HepG2 (cell line): ENCODE results near the gene C3orf22. TPM values are rescaled to one million over a fixed set of nuclear protein-coding genes. Genes with fewer than 3 reads are reported as not detected.
A peak's percentile ranks its signal among the peaks of the same experiment; 100 is the strongest.

Experiments
- KDM5B ChIP-seq: sonication (generic); formaldehyde crosslinking; IDR thresholded peaks from 2 replicates; pipeline ENCODE4 v1.4.0; 2020; ENCODE audit warnings: missing genetic modification reagents, mild to moderate bottlenecking, borderline replicate concordance
- MEIS1 ChIP-seq: sonication (generic); formaldehyde crosslinking; IDR thresholded peaks from 2 replicates; pipeline ENCODE4 v1.9.0; 2021; ENCODE audit warnings: mild to moderate bottlenecking, missing genetic modification reagents, moderate library complexity, borderline replicate concordance
- SP1 ChIP-seq, 2 experiments: fragments of 450-650 bp in 1 of 2; sonication (generic) in 1 of 2; formaldehyde crosslinking in 1 of 2; IDR thresholded peaks; 2 replicates each; pipeline versions ENCODE4 v1.4.0 to v1.6.1; 2016 to 2020; ENCODE audit warnings: missing genetic modification reagents in 1 of 2
- TBP ChIP-seq: sonication (generic); formaldehyde crosslinking; IDR thresholded peaks from 2 replicates; pipeline ENCODE4 v1.5.0; 2020; ENCODE audit warnings: missing genetic modification reagents
- ZBTB20 ChIP-seq: sonication (generic); formaldehyde crosslinking; IDR thresholded peaks from 2 replicates; pipeline ENCODE4 v1.8.1; 2023; ENCODE audit warnings: missing genetic modification reagents, low read depth, mild to moderate bottlenecking, borderline replicate concordance
- ZNF292 ChIP-seq: sonication (generic); formaldehyde crosslinking; IDR thresholded peaks from 2 replicates; pipeline ENCODE4 v1.8.1; 2022; ENCODE audit warnings: mild to moderate bottlenecking, low read depth, missing genetic modification reagents, borderline replicate concordance
- ZNF558 ChIP-seq: sonication (generic); formaldehyde crosslinking; IDR thresholded peaks from 2 replicates; pipeline ENCODE4 v1.9.0; 2022; ENCODE audit warnings: mild to moderate bottlenecking, missing genetic modification reagents, borderline replicate concordance
- ZSCAN9 ChIP-seq: IDR thresholded peaks from 2 replicates; pipeline ENCODE4 v1.6.1; 2016; ENCODE audit warnings: borderline replicate concordance
- polyA plus RNA-seq, 8 experiments: library from polyadenylated mRNA; depleted of rRNA in 3 of 8; stranded (reverse) in 7 of 8; unstranded in 1 of 8; fragments of >200 nt; fragmentation: Illumina TruSeq in 4 of 8; extraction: Trizol in 4 of 8; gene quantifications; 2 replicates each; pipeline versions ENCODE4 v1.2.1 to v1.2.3, GENCODE V29; 2011 to 2016; ENCODE audit warnings: low read depth in 4 of 8, missing spikeins in 1 of 8, mixed read lengths in 1 of 8; ENCODE audit not compliant: insufficient read depth in 1 of 8
- total RNA-seq, 5 experiments: library from RNA; depleted of rRNA; stranded (reverse); fragments of >200 nt; fragmentation: Illumina TruSeq; extraction: Trizol; gene quantifications; 2 replicates each; pipeline ENCODE4 v1.2.3, GENCODE V29; 2016; ENCODE audit warnings: low read depth in 1 of 5
- TF ChIP-seq, protein P1 (sequence below): IDR thresholded peaks from 2 replicates; pipeline ENCODE4 v1.6.1; 2016; ENCODE audit warnings: mild to moderate bottlenecking
- TF ChIP-seq, protein P2 (sequence below): sonication (generic); formaldehyde crosslinking; IDR thresholded peaks from 2 replicates; pipeline ENCODE4 v1.4.0; 2020; ENCODE audit warnings: missing genetic modification reagents
- TF ChIP-seq, protein P3 (sequence below): IDR thresholded peaks from 2 replicates; pipeline ENCODE4 v1.6.1; 2016; ENCODE audit warnings: missing compliant biosample characterization, missing genetic modification reagents, borderline replicate concordance
- TF ChIP-seq, protein P4 (sequence below): conservative IDR thresholded peaks from 2 replicates; pipeline ENCODE4 v1.6.1; 2018; ENCODE audit warnings: missing genetic modification reagents
- TF ChIP-seq, protein P5 (sequence below): sonication (generic); formaldehyde crosslinking; IDR thresholded peaks from 2 replicates; pipeline ENCODE4 v1.4.0; 2020; ENCODE audit warnings: mild to moderate bottlenecking, missing genetic modification reagents
- TF ChIP-seq, protein P6 (sequence below): IDR thresholded peaks from 2 replicates; pipeline ENCODE4 v1.6.1; 2016; ENCODE audit warnings: missing biosample characterization, missing genetic modification reagents, low read depth
- TF ChIP-seq, protein P7 (sequence below): IDR thresholded peaks from 2 replicates; pipeline ENCODE4 v1.6.1; 2016; ENCODE audit warnings: low read depth, control low read depth

Gene C3orf22
- total and polyA plus RNA-seq, 2 of the 13 experiments (the other 11 are each of a cell fraction or from before 2014, with no cell fraction given) = not detected

DNA sequence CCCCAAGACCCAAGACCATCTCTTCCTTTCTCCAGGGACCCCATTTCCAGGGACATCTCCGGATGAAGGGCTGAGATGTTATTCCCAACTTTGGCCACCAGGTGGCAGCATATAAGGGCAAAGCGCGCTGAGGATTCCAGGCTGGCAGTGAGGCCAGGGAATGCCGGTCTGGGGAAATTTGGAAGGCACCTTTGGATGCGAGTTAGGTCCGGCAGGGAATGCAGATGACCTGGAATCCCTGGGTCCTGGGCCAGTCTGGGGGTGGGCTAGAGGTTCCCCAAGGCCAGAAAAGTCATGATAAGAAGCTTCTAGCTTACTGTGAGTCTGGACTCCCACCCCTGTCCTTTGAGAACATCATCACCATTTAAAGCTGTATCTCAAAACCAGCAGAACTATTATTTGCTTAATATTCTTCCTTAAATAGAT, 36.4 kb downstream of the C3orf22 start (continued):
- TF ChIP-seq, protein P1, sequence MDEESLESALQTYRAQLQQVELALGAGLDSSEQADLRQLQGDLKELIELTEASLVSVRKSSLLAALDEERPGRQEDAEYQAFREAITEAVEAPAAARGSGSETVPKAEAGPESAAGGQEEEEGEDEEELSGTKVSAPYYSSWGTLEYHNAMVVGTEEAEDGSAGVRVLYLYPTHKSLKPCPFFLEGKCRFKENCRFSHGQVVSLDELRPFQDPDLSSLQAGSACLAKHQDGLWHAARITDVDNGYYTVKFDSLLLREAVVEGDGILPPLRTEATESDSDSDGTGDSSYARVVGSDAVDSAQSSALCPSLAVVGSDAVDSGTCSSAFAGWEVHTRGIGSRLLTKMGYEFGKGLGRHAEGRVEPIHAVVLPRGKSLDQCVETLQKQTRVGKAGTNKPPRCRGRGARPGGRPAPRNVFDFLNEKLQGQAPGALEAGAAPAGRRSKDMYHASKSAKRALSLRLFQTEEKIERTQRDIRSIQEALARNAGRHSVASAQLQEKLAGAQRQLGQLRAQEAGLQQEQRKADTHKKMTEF (CRISPR knock-in tag) = no peak
- no peak for TF ChIP-seq ZNF292 (CRISPR knock-in tag)
- no peak for TF ChIP-seq ZNF558
- TF ChIP-seq, protein P2, sequence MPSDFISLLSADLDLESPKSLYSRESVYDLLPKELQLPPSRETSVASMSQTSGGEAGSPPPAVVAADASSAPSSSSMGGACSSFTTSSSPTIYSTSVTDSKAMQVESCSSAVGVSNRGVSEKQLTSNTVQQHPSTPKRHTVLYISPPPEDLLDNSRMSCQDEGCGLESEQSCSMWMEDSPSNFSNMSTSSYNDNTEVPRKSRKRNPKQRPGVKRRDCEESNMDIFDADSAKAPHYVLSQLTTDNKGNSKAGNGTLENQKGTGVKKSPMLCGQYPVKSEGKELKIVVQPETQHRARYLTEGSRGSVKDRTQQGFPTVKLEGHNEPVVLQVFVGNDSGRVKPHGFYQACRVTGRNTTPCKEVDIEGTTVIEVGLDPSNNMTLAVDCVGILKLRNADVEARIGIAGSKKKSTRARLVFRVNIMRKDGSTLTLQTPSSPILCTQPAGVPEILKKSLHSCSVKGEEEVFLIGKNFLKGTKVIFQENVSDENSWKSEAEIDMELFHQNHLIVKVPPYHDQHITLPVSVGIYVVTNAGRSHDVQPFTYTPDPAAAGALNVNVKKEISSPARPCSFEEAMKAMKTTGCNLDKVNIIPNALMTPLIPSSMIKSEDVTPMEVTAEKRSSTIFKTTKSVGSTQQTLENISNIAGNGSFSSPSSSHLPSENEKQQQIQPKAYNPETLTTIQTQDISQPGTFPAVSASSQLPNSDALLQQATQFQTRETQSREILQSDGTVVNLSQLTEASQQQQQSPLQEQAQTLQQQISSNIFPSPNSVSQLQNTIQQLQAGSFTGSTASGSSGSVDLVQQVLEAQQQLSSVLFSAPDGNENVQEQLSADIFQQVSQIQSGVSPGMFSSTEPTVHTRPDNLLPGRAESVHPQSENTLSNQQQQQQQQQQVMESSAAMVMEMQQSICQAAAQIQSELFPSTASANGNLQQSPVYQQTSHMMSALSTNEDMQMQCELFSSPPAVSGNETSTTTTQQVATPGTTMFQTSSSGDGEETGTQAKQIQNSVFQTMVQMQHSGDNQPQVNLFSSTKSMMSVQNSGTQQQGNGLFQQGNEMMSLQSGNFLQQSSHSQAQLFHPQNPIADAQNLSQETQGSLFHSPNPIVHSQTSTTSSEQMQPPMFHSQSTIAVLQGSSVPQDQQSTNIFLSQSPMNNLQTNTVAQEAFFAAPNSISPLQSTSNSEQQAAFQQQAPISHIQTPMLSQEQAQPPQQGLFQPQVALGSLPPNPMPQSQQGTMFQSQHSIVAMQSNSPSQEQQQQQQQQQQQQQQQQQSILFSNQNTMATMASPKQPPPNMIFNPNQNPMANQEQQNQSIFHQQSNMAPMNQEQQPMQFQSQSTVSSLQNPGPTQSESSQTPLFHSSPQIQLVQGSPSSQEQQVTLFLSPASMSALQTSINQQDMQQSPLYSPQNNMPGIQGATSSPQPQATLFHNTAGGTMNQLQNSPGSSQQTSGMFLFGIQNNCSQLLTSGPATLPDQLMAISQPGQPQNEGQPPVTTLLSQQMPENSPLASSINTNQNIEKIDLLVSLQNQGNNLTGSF = no peak
- no peak for TF ChIP-seq ZSCAN9
- TF ChIP-seq, protein P3, sequence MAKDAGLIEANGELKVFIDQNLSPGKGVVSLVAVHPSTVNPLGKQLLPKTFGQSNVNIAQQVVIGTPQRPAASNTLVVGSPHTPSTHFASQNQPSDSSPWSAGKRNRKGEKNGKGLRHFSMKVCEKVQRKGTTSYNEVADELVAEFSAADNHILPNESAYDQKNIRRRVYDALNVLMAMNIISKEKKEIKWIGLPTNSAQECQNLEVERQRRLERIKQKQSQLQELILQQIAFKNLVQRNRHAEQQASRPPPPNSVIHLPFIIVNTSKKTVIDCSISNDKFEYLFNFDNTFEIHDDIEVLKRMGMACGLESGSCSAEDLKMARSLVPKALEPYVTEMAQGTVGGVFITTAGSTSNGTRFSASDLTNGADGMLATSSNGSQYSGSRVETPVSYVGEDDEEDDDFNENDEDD (CRISPR knock-in tag) = peak; percentile 38; the same call in 1 of the 2 replicates
- TF ChIP-seq, protein P4, sequence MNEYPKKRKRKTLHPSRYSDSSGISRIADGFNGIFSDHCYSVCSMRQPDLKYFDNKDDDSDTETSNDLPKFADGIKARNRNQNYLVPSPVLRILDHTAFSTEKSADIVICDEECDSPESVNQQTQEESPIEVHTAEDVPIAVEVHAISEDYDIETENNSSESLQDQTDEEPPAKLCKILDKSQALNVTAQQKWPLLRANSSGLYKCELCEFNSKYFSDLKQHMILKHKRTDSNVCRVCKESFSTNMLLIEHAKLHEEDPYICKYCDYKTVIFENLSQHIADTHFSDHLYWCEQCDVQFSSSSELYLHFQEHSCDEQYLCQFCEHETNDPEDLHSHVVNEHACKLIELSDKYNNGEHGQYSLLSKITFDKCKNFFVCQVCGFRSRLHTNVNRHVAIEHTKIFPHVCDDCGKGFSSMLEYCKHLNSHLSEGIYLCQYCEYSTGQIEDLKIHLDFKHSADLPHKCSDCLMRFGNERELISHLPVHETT (CRISPR knock-in tag) = no peak
- TF ChIP-seq, protein P5, sequence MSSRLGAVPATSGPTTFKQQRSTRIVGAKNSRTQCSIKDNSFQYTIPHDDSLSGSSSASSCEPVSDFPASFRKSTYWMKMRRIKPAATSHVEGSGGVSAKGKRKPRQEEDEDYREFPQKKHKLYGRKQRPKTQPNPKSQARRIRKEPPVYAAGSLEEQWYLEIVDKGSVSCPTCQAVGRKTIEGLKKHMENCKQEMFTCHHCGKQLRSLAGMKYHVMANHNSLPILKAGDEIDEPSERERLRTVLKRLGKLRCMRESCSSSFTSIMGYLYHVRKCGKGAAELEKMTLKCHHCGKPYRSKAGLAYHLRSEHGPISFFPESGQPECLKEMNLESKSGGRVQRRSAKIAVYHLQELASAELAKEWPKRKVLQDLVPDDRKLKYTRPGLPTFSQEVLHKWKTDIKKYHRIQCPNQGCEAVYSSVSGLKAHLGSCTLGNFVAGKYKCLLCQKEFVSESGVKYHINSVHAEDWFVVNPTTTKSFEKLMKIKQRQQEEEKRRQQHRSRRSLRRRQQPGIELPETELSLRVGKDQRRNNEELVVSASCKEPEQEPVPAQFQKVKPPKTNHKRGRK (CRISPR knock-in tag) = no peak
- no peak for TF ChIP-seq MEIS1
- TF ChIP-seq, protein P6, sequence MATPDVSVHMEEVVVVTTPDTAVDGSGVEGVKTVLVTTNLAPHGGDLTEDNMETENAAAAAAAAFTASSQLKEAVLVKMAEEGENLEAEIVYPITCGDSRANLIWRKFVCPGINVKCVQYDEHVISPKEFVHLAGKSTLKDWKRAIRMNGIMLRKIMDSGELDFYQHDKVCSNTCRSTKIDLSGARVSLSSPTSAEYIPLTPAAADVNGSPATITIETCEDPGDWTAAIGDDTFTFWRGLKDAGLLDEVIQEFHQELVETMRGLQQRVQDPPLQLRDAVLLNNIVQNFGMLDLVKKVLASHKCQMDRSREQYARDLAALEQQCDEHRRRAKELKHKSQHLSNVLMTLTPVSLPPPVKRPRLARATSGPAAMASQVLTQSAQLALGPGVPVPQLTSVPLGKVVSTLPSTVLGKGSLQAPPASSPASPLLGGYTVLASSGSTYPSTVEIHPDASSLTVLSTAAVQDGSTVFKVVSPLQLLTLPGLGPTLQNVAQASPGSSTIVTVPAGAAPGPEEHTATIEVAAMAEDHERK = no peak
- no peak for TF ChIP-seq TBP
- TF ChIP-seq KDM5B (CRISPR knock-in tag) = peak; percentile 50; the same call in 1 of the 2 replicates
- no peak for TF ChIP-seq SP1 (IDR thresholded peaks at IDR 0.05)
- no peak for TF ChIP-seq SP1 (CRISPR knock-in tag; IDR thresholded peaks at IDR 0.05)
- TF ChIP-seq, protein P7, sequence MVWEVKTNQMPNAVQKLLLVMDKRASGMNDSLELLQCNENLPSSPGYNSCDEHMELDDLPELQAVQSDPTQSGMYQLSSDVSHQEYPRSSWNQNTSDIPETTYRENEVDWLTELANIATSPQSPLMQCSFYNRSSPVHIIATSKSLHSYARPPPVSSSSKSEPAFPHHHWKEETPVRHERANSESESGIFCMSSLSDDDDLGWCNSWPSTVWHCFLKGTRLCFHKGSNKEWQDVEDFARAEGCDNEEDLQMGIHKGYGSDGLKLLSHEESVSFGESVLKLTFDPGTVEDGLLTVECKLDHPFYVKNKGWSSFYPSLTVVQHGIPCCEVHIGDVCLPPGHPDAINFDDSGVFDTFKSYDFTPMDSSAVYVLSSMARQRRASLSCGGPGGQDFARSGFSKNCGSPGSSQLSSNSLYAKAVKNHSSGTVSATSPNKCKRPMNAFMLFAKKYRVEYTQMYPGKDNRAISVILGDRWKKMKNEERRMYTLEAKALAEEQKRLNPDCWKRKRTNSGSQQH (CRISPR knock-in tag) = no peak
- no peak for TF ChIP-seq ZBTB20 (CRISPR knock-in tag)
